Coronary artery (tissue), 2 donors: ENCODE data around the gene F8.
"Not testable (repeated sequence)": the region's sequence is repeated elsewhere in the genome, so short reads cannot be mapped to it uniquely, and the experiment has no call there.

Experiments
- DNase-seq: peaks from one replicate; pipeline ENCODE4 v3.0.0-alpha.2; 2017; ENCODE audit warnings: low spot score
- H3K27ac ChIP-seq, 2 donors: fragments of 200-600 bp; sonication (generic); one replicate each; pipeline ENCODE4 v1.5.1; 2016 to 2019
- H3K4me3 ChIP-seq: fragments of 200-600 bp; sonication (generic); 2 replicates; pipeline ENCODE4 v1.5.1; 2016; ENCODE audit warnings: mild to moderate bottlenecking, moderate library complexity
- TF ChIP-seq, protein P1 (sequence below): fragments of 200-600 bp; sonication (generic); IDR thresholded peaks from one replicate; pipeline ENCODE4 v1.5.1; 2019; ENCODE audit warnings: antibody characterized with exemption

Gene F8

DNA sequence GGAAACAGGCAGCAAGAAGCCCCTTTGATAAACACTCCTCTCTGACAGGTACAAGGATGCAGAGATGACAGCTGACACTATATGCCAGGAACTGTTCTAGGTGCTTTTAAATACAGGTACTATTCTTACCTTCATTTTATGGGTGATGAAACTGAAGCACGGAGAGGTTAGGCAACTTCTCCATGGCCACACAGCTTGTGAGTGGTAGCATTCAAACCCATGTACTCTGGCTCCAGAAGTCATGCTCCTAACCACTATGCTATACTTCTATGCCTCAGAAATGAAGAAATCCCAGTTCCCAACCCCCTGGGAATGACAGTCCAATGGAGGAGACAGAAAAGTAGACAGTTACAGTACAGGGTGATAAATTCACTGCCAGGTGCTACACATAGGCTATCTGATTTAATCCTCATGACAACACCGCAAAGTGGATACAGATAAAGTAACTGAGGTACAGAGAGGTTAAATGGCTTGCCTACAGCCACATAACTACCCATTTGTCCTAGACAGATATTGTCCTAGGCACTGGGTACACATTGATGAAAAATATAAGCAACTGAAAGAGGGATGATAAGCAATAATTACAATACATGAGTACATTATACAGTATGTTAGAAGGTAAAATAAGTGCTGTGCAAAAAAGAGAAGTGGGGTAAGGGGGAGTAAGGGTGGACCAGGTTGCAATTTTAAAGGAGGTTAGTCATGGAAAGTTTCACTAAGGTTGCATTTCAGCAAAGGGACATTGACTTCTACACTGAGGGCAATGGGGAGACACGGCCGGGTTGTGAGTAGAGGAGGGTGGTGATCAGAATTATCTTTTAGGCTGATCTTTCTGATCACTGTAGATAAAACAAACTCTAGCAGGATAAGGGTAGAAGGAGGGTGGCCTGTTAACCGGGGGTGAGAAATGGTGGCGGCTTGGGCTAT is 1.6 kb upstream of the F8 start:
- Histone ChIP-seq H3K4me3 (no peak overlapping the region), H3K27ac (no peak overlapping the region)
- TF ChIP-seq, protein P1, sequence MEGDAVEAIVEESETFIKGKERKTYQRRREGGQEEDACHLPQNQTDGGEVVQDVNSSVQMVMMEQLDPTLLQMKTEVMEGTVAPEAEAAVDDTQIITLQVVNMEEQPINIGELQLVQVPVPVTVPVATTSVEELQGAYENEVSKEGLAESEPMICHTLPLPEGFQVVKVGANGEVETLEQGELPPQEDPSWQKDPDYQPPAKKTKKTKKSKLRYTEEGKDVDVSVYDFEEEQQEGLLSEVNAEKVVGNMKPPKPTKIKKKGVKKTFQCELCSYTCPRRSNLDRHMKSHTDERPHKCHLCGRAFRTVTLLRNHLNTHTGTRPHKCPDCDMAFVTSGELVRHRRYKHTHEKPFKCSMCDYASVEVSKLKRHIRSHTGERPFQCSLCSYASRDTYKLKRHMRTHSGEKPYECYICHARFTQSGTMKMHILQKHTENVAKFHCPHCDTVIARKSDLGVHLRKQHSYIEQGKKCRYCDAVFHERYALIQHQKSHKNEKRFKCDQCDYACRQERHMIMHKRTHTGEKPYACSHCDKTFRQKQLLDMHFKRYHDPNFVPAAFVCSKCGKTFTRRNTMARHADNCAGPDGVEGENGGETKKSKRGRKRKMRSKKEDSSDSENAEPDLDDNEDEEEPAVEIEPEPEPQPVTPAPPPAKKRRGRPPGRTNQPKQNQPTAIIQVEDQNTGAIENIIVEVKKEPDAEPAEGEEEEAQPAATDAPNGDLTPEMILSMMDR, result no peak
- no peak for DNase-seq

GRCh38 chrX:155020591-155020990 is 1.9 kb downstream of the F8 start:
- no peak for DNase-seq
- TF ChIP-seq, protein P1, result no peak
- Histone ChIP-seq H3K4me3 (no peak overlapping the region), H3K27ac (no peak overlapping the region)

- DNase-seq, result no peak
- TF ChIP-seq, protein P1, result no peak
- Histone ChIP-seq H3K27ac (peak overlapping the region in 1 of 2 donors; percentile 28), H3K4me3 (no peak overlapping the region)
These were observed 12.5 kb downstream of the F8 start for GRCh38 chrX:155009994-155010472.

DNA sequence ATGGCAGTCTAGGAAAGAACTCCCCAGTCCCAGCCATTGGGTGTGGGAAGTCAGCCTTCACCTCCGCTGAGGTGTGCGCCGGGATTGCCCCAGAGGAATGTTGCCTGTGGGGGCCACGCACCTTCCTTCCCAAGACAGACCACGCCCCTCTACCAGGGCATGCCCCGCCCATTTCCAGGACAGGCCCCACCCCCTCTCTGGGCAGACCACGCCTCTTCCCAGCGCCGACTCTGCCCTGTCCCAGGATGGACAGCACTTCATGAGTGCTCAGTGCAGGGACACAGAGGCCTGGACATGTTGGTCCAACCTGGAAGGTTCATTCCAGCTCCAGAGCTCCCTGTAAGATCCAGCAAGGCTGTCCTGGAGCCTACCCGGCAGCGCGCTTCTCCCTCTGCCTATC is 13.9 kb downstream of the F8 start:
- not testable (repeated sequence) for H3K4me3 ChIP-seq, DNase-seq, H3K27ac ChIP-seq

DNA sequence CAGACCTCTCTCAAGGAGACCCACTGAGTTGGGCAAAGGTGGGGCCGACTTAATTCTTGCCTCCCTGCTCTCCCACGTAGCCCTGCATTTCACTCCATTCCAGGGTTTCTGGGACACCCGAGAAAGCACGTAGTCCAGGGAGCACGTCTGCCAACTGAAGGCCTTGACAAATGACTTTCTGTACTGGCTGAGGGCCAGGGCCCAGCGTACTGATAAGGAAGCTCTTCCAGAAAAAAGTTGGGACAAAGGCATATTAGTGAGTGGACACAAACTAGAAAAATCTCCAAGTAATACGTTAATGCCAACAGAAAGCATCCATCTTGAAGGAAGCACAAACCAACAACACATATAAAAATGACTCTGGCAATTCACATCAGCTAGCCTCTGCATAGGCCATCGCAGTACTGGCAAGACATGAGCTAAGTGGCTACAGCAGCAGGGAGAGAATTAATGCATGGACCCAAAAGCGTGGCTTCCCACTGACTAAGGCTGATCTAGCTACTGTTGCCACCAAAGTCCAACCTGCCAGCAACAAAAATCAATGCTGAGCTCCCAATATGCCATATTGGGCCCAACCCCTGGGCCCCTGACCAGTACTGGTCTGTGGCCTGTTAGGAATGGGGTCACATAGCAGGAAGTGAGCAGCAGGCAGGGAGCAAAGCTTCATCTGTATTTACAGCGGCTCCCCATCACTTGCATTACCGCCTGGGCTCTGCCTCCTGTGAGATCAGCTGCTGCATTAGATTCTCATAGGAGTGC is 15.4 kb downstream of the F8 start:
- H3K4me3 ChIP-seq, DNase-seq: not testable (repeated sequence)
- peak overlapping the region in 1 of 2 donors; percentile 6 for H3K27ac ChIP-seq

GRCh38 chrX:155006379-155006778 is 16.1 kb downstream of the F8 start:
- not testable (repeated sequence) for DNase-seq, H3K27ac ChIP-seq

GRCh38 chrX:155005190-155005589 is 17.3 kb downstream of the F8 start:
- no peak overlapping the region for H3K4me3 ChIP-seq
- no peak overlapping the region for H3K27ac ChIP-seq

More at GRCh38 chrX:155006379-155006778, 16.1 kb downstream of the F8 start:
- H3K4me3 ChIP-seq, result not testable (repeated sequence)

DNA sequence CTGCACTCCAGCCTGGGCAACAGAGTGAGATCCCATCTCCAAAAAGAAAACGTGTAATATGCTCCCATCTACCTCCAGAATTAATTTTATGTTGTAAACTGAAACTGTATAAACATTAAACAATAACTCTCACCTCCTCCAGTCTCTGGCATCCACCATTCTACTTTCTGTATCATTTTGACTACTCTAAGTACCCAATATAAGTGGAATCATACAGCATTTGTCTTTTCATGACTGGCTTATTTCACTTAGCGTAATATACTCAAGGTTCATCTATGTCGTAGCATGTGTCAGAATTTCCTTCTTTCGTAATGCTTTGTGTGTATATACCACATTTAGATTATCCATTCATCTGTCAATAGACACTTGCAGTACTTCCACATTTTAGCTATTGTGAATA is 20.6 kb downstream of the F8 start:
- no peak overlapping the region for H3K27ac ChIP-seq
- H3K4me3 ChIP-seq, result no peak overlapping the region
- TF ChIP-seq, protein P1, result no peak
- no peak for DNase-seq

More at GRCh38 chrX:155005190-155005589, 17.3 kb downstream of the F8 start:
- no peak for DNase-seq
- TF ChIP-seq, protein P1, result no peak
